ENCODE data around the gene ZNF467. TPM values are rescaled to one million over a fixed set of nuclear protein-coding genes. Genes with fewer than 3 reads are reported as not detected.

The ZNF467 gene
- total RNA-seq, 3 donors from 2014 or later = 2.4 to 19.5 (median 5.1) TPM

DNA sequence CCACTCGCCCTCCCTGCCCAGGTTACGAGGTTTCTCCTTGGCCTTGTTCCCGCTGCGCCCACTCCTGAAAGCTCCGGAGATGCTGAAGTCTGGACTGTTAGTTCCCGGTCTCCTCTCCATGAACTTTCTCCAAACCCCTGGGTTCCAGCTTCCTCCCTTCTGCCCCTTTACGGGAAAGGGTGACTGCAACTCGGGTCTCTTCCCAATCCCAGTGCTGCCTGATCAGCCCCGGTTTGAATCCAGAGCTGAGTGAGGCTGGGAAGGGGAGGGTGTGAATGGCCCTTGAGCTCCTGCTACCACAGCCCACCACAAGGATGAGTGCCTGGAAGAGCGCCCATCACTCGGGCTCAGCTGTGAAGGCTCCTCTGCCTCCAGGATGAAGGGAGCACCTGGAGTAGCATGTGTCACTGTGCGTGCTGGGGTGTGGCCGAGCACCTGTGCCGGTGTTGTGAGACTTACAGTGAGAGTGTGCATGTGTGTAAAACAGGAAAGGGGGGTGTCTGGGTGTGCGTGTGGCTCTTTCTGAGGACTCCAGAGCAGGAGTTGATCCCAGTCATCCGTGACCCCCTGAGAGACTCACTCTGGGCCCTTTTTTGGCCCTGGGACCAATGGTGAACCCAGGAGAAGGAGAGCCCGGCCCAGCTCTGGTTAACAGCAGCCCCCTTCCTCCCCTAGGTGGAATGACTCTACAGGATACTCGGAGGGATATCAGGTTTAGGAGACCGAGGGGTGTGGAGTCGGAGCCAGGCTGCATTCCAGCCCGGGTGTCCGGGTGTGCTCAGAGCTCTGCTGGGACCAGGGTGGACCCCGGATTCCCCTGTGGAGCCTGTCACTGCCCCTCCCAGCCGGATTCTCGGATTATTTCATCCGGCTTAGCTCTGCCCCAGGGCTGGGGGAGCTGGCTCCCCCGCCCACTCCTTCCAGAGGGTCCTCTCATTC is 1.1 kb upstream of the ZNF467 start:
- Histone ChIP-seq H3K9me3 (no peaks in the 10 kb centered on the region), H3K4me1 (ENCODE audit: low read depth) (peaks cover 8% of the 10 kb centered on the region), H3K36me3 (ENCODE audit: low read depth) (no peaks in the 10 kb centered on the region), H3K4me3 (no peak overlapping the region)
- ATAC-seq = peak; percentile 19
- DNase-seq = peak; percentile 36 to 53 (median 41)
- intact Hi-C loops (cut with DNase I, micrococcal nuclease) = no loop called here
- TF ChIP-seq, protein P1, sequence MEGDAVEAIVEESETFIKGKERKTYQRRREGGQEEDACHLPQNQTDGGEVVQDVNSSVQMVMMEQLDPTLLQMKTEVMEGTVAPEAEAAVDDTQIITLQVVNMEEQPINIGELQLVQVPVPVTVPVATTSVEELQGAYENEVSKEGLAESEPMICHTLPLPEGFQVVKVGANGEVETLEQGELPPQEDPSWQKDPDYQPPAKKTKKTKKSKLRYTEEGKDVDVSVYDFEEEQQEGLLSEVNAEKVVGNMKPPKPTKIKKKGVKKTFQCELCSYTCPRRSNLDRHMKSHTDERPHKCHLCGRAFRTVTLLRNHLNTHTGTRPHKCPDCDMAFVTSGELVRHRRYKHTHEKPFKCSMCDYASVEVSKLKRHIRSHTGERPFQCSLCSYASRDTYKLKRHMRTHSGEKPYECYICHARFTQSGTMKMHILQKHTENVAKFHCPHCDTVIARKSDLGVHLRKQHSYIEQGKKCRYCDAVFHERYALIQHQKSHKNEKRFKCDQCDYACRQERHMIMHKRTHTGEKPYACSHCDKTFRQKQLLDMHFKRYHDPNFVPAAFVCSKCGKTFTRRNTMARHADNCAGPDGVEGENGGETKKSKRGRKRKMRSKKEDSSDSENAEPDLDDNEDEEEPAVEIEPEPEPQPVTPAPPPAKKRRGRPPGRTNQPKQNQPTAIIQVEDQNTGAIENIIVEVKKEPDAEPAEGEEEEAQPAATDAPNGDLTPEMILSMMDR (IDR thresholded peaks at IDR 0.05) = no peak

DNA sequence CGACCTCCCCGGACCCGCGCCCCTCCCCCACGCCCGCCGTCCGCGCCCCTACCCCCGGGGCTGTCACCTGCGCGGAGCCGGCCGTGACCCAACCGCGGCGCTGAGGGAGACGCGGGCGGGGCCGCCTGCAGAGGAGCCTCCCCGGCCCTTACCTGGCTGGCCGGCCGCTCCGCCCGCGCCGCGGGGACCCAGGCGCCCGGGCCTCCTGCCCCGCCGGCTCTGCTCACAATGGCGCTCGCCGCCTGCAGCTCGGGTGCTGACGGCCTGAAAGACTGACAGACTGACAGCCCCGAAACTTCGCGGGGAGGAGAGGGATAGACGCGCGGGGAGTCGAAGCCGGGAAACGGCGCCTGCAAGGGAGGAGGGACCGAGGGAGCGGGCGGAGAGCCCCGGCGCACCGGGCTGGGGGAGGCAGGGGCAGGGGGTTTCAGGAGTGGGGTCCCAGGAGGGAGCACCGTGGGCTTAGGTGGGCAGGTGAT is 393 bp downstream of the ZNF467 start:
- no peak overlapping the region for H3K4me3 ChIP-seq
- H3K9me3 ChIP-seq = no peaks in the 10 kb centered on the region
- intact Hi-C loops (cut with DNase I, micrococcal nuclease) = no loop called here
- TF ChIP-seq, protein P1 (IDR thresholded peaks at IDR 0.05) = no peak
- no peaks in the 10 kb centered on the region for H3K36me3 ChIP-seq (ENCODE audit: low read depth)
- DNase-seq (peak; percentile 32 to 66 (median 59)), ATAC-seq (peak; percentile 26)
- peaks cover 8% of the 10 kb centered on the region for H3K4me1 ChIP-seq (ENCODE audit: low read depth)

DNA sequence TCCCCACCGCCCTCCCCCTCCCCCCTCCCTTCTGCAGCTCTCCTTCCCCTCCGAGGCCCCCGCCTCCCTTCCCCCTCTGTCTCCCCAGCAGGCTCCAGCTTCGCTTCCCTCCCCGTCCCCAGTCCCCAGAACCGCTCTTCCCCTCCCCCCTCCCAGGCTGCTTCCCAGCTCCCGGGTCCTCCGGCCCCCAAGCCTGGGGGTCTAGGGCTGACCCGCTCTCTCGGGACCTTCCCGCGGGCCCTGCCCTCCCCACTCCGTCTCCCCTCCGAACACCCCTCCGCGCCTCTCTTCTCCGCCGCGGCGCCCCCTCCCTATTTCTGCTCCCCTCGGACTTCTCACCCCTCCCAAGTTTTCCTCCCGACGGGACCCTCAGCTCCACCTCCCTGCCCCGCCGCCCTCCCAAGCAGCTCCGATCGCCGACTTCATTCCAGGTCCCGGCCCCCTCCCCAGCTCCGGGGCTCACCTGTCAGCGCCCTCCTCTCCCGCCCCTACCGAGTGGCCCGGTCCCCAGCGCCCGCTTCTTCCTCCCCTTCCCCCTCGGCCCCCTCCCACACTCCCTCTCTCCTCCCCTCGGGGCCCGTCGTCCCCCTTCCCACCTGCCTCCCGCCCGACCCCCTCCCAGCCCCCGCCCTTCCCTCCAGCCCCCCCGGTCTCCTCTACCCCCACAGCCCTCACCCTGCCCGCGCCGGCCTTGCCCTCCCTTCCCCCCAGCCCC is 990 bp downstream of the ZNF467 start:
- no peak for ATAC-seq
- TF ChIP-seq, protein P1 (IDR thresholded peaks at IDR 0.05) = no peak
- Histone ChIP-seq H3K36me3 (ENCODE audit: low read depth) (no peaks in the 10 kb centered on the region), H3K9me3 (no peaks in the 10 kb centered on the region), H3K4me3 (peak overlapping the region; percentile 11), H3K4me1 (ENCODE audit: low read depth) (peaks cover 8% of the 10 kb centered on the region)
- intact Hi-C loops (cut with DNase I, micrococcal nuclease) = no loop called here
- peak; percentile 24 to 81 (median 66) for DNase-seq

DNA sequence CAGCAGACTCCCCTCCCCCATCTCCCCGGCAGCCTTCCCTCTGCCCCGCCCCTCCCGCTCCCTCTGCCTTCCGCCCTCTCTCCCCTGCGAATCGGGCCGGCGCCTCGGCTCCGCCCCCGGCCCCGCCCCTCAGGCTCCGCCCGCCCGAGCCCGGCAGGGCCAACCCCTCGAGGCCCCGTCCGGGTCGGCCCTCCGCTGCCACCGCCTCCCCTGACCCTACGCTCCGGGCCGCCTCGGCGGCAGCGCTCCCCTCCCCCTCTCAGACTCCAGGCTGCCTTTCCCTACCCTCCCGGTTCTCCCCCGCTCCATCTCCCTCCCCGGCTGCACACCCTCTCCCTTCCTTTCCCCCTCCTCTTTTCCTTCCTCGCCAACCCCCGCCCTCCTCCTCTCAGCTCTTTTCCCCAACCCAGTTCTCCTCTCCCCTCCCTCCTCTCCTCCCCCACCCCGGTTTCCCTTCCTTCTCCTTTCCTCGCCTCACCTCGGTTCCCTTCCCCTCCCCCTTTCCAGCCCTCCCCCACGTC is 1.6 kb downstream of the ZNF467 start:
- ATAC-seq = peak; percentile 94
- Histone ChIP-seq H3K9me3 (no peaks in the 10 kb centered on the region), H3K36me3 (ENCODE audit: low read depth) (no peaks in the 10 kb centered on the region), H3K4me3 (no peak overlapping the region), H3K4me1 (ENCODE audit: low read depth) (peaks cover 8% of the 10 kb centered on the region)
- DNase-seq = peak; percentile 88 to 94 (median 93)
- intact Hi-C loops (cut with DNase I, micrococcal nuclease) = no loop called here
- TF ChIP-seq, protein P1 (IDR thresholded peaks at IDR 0.05) = no peak

DNA sequence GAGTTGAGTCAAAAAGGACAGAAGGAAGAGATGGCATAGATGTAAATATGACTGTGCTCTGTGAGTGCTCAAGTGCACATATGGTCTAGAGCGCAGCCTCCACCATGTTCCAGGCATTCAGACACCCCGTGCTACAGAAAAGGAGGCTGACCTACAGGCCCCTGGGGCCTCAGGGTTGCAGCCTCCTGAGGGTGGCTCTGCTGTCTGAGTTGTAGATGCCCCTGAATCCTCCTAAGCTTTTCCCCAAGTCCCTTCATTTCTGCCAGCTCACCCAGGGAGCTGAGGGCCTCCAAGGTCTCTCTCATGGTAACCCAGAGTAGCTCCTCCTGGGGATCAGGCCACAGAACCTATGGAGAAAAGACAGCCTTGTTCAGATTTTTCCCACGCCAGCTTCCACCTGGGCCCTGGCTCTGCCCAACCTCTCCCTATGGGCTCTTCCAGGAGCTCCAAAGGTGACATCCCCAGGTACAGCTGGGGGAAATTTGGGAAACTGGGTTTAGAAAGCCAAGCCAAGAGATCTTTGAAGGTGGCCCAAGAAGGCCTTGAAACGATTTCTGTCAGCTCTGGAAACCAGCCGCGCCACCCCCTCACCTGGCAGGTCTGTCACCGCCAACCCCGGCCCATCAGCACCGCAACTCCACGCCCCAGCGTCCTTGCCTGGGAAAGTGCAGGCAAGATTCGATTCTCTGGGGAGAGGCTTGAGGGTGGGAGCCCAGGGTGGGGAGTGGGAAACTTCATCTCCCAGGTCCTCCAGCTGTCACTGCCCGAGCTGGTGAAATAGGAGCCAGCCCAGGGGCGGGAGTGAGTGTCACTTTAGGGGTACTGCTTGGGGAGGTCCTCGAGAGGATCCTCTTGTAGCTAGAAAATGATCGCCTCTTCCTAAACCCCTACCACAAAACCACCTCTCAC is 2.4 kb downstream of the ZNF467 start:
- TF ChIP-seq, protein P1 (IDR thresholded peaks at IDR 0.05) = no peak
- DNase-seq = peak in 1 of 3 donors; percentile 52
- Histone ChIP-seq H3K36me3 (ENCODE audit: low read depth) (no peaks in the 10 kb centered on the region), H3K4me3 (no peak overlapping the region), H3K9me3 (no peaks in the 10 kb centered on the region), H3K4me1 (ENCODE audit: low read depth) (peaks cover 8% of the 10 kb centered on the region)
- intact Hi-C loops (cut with DNase I, micrococcal nuclease) = no loop called here
- no peak for ATAC-seq

Measured in mucosa of descending colon (tissue), 3 donors.